ENCODE data around the gene PALLD.

DNA sequence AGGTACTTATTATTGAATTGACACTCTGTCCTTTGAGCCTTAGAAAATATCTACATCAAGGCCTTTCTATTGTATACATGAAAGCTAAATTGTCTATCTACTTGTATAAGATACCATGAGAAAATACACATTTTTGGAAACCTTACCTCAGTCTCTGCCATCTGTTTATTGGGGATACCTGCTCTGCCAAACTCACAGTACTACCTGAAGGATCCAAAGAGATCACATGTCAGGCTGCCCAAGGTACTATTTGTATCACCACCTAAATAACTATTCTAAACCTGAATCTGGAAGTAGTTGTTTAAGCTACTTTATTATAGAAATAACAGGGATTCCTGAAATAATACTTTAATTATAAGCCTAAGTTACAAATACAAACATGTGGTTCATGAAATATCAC, 126.2 kb downstream of the PALLD start:
- TF ChIP-seq, protein P1, sequence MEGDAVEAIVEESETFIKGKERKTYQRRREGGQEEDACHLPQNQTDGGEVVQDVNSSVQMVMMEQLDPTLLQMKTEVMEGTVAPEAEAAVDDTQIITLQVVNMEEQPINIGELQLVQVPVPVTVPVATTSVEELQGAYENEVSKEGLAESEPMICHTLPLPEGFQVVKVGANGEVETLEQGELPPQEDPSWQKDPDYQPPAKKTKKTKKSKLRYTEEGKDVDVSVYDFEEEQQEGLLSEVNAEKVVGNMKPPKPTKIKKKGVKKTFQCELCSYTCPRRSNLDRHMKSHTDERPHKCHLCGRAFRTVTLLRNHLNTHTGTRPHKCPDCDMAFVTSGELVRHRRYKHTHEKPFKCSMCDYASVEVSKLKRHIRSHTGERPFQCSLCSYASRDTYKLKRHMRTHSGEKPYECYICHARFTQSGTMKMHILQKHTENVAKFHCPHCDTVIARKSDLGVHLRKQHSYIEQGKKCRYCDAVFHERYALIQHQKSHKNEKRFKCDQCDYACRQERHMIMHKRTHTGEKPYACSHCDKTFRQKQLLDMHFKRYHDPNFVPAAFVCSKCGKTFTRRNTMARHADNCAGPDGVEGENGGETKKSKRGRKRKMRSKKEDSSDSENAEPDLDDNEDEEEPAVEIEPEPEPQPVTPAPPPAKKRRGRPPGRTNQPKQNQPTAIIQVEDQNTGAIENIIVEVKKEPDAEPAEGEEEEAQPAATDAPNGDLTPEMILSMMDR (IDR thresholded peaks at IDR 0.05): no peak
- TF ChIP-seq, protein P2, sequence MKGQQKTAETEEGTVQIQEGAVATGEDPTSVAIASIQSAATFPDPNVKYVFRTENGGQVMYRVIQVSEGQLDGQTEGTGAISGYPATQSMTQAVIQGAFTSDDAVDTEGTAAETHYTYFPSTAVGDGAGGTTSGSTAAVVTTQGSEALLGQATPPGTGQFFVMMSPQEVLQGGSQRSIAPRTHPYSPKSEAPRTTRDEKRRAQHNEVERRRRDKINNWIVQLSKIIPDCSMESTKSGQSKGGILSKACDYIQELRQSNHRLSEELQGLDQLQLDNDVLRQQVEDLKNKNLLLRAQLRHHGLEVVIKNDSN (CRISPR knock-in tag; IDR thresholded peaks at IDR 0.05): no peak
- TF ChIP-seq TEAD4 (CRISPR knock-in tag; IDR thresholded peaks at IDR 0.05) (no peak), FOXK1 (CRISPR knock-in tag; IDR thresholded peaks at IDR 0.05) (no peak), CREB1 (CRISPR knock-in tag; IDR thresholded peaks at IDR 0.05) (no peak), ZNF263 (CRISPR knock-in tag; IDR thresholded peaks at IDR 0.05; ENCODE audit: low read depth) (no peak), RELA (CRISPR knock-in tag; IDR thresholded peaks at IDR 0.05; ENCODE audit: borderline replicate concordance) (no peak), ZNF423 (CRISPR knock-in tag; IDR thresholded peaks at IDR 0.05) (no peak)
- TF ChIP-seq, protein P3, sequence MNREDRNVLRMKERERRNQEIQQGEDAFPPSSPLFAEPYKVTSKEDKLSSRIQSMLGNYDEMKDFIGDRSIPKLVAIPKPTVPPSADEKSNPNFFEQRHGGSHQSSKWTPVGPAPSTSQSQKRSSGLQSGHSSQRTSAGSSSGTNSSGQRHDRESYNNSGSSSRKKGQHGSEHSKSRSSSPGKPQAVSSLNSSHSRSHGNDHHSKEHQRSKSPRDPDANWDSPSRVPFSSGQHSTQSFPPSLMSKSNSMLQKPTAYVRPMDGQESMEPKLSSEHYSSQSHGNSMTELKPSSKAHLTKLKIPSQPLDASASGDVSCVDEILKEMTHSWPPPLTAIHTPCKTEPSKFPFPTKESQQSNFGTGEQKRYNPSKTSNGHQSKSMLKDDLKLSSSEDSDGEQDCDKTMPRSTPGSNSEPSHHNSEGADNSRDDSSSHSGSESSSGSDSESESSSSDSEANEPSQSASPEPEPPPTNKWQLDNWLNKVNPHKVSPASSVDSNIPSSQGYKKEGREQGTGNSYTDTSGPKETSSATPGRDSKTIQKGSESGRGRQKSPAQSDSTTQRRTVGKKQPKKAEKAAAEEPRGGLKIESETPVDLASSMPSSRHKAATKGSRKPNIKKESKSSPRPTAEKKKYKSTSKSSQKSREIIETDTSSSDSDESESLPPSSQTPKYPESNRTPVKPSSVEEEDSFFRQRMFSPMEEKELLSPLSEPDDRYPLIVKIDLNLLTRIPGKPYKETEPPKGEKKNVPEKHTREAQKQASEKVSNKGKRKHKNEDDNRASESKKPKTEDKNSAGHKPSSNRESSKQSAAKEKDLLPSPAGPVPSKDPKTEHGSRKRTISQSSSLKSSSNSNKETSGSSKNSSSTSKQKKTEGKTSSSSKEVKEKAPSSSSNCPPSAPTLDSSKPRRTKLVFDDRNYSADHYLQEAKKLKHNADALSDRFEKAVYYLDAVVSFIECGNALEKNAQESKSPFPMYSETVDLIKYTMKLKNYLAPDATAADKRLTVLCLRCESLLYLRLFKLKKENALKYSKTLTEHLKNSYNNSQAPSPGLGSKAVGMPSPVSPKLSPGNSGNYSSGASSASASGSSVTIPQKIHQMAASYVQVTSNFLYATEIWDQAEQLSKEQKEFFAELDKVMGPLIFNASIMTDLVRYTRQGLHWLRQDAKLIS (CRISPR knock-in tag; IDR thresholded peaks at IDR 0.05; ENCODE audit: borderline replicate concordance): no peak
- TF ChIP-seq, protein P4, sequence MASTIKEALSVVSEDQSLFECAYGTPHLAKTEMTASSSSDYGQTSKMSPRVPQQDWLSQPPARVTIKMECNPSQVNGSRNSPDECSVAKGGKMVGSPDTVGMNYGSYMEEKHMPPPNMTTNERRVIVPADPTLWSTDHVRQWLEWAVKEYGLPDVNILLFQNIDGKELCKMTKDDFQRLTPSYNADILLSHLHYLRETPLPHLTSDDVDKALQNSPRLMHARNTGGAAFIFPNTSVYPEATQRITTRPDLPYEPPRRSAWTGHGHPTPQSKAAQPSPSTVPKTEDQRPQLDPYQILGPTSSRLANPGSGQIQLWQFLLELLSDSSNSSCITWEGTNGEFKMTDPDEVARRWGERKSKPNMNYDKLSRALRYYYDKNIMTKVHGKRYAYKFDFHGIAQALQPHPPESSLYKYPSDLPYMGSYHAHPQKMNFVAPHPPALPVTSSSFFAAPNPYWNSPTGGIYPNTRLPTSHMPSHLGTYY (CRISPR knock-in tag; IDR thresholded peaks at IDR 0.05): no peak
- TF ChIP-seq, protein P5, sequence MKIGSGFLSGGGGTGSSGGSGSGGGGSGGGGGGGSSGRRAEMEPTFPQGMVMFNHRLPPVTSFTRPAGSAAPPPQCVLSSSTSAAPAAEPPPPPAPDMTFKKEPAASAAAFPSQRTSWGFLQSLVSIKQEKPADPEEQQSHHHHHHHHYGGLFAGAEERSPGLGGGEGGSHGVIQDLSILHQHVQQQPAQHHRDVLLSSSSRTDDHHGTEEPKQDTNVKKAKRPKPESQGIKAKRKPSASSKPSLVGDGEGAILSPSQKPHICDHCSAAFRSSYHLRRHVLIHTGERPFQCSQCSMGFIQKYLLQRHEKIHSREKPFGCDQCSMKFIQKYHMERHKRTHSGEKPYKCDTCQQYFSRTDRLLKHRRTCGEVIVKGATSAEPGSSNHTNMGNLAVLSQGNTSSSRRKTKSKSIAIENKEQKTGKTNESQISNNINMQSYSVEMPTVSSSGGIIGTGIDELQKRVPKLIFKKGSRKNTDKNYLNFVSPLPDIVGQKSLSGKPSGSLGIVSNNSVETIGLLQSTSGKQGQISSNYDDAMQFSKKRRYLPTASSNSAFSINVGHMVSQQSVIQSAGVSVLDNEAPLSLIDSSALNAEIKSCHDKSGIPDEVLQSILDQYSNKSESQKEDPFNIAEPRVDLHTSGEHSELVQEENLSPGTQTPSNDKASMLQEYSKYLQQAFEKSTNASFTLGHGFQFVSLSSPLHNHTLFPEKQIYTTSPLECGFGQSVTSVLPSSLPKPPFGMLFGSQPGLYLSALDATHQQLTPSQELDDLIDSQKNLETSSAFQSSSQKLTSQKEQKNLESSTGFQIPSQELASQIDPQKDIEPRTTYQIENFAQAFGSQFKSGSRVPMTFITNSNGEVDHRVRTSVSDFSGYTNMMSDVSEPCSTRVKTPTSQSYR (CRISPR knock-in tag; IDR thresholded peaks at IDR 0.05): no peak
- TF ChIP-seq, protein P6, sequence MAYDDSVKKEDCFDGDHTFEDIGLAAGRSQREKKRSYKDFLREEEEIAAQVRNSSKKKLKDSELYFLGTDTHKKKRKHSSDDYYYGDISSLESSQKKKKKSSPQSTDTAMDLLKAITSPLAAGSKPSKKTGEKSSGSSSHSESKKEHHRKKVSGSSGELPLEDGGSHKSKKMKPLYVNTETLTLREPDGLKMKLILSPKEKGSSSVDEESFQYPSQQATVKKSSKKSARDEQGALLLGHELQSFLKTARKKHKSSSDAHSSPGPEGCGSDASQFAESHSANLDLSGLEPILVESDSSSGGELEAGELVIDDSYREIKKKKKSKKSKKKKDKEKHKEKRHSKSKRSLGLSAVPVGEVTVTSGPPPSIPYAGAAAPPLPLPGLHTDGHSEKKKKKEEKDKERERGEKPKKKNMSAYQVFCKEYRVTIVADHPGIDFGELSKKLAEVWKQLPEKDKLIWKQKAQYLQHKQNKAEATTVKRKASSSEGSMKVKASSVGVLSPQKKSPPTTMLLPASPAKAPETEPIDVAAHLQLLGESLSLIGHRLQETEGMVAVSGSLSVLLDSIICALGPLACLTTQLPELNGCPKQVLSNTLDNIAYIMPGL (CRISPR knock-in tag; IDR thresholded peaks at IDR 0.05): no peak

Measured in WTC11 (cell line).